Endothelial cell of umbilical vein (primary cell): Measurements from ENCODE around the gene TRMO. TPM values are rescaled to one million over a fixed set of nuclear protein-coding genes. Genes with fewer than 3 reads are reported as not detected.

Source experiments
- BruUV-seq: library from RNA; stranded (reverse); fragments of 400-500 nt; replicated peaks from 2 replicates; lab custom pipeline; 2021; lab: Mats Ljungman, UMichigan
- CTCF ChIA-PET: fragments of 300-600, 350-600 bp; sonication (Branson Sonifier 250); formaldehyde crosslinking; loops from one replicate; lab custom pipeline; 2021; ENCODE audit warnings: antibody characterized with exemption, inconsistent platforms; lab: Charles Lee
- POLR2A ChIA-PET: fragments of 300-600, 350-600 bp; sonication (Branson Sonifier 250); formaldehyde crosslinking; loops from one replicate; lab custom pipeline; 2021; ENCODE audit warnings: antibody characterized with exemption, inconsistent platforms; lab: Charles Lee
- DNase-seq: peaks from one replicate; pipeline ENCODE4 v3.0.0-alpha.2; 2011; ENCODE audit warnings: low read depth, low spot score
- FAIRE-seq: peaks from 2 replicates; lab custom pipeline; 2011; peaks lifted over from hg19 to GRCh38; lab: Jason Lieb, UNC
- H2AFZ ChIP-seq: 2 replicates; pipeline ENCODE4 v1.6.0; 2012; ENCODE audit warnings: low read depth, low read length, control low read depth, inconsistent platforms
- H3K27ac ChIP-seq: 2 replicates; pipeline ENCODE4 v1.5.1; 2011; ENCODE audit warnings: low read depth, mild to moderate bottlenecking, control low read depth, low read length, moderate library complexity; ENCODE audit not compliant: insufficient read depth
- H3K27me3 ChIP-seq, 2 experiments: 2 replicates each; pipeline versions ENCODE4 v1.6.0 to v1.6.1; 2011; ENCODE audit warnings: low read length in 2 of 2, mixed read lengths in 1 of 2; ENCODE audit not compliant: control insufficient read depth in 2 of 2, insufficient read depth in 2 of 2
- H3K36me3 ChIP-seq, 2 experiments: 2 replicates in 1 of 2; 3 replicates in 1 of 2; pipeline ENCODE4 v1.5.1; 2011; ENCODE audit warnings: low read length in 2 of 2, mild to moderate bottlenecking in 1 of 2, moderate library complexity in 1 of 2; ENCODE audit not compliant: control insufficient read depth in 2 of 2, insufficient read depth in 2 of 2; ENCODE audit errors: extremely low read depth in 1 of 2
- H3K4me1 ChIP-seq: 3 replicates; pipeline ENCODE4 v1.5.1; 2011; ENCODE audit warnings: mild to moderate bottlenecking, low read length; ENCODE audit not compliant: control insufficient read depth, insufficient read depth; ENCODE audit errors: extremely low read depth
- H3K4me2 ChIP-seq: 2 replicates; pipeline ENCODE4 v1.6.1; 2011; ENCODE audit warnings: low read length, control low read depth, mixed read lengths; ENCODE audit not compliant: insufficient read depth
- H3K4me3 ChIP-seq, 3 experiments: fragments of 200-600 bp in 1 of 3; sonication (generic), shearing (Covaris generic) in 1 of 3; replicated peaks in 1 of 3; 2 replicates each; pipeline ENCODE4 v1.5.1; 2011 to 2016; ENCODE audit warnings: control low read depth in 3 of 3, low read length in 3 of 3, mild to moderate bottlenecking in 2 of 3, inconsistent platforms in 1 of 3, low read depth in 1 of 3, moderate library complexity in 1 of 3; ENCODE audit not compliant: insufficient read depth in 1 of 3
- H3K79me2 ChIP-seq: 2 replicates; pipeline ENCODE4 v1.6.0; 2012; ENCODE audit warnings: low read length, inconsistent platforms; ENCODE audit not compliant: control insufficient read depth, insufficient read depth
- H3K9ac ChIP-seq: replicated peaks from 2 replicates; pipeline ENCODE3; 2011; ENCODE audit warnings: low read length, control low read depth; ENCODE audit not compliant: insufficient read depth; ENCODE audit errors: extremely low read depth
- H3K9me1 ChIP-seq: replicated peaks from 3 replicates; pipeline ENCODE4 v1.6.0; 2011; ENCODE audit warnings: mild to moderate bottlenecking, low read length; ENCODE audit not compliant: control insufficient read depth, insufficient read depth; ENCODE audit errors: extremely low read depth
- H3K9me3 ChIP-seq: replicated peaks from 2 replicates; pipeline ENCODE4 v1.5.1; 2012; ENCODE audit warnings: low read length, inconsistent platforms; ENCODE audit not compliant: control insufficient read depth, insufficient read depth
- H4K20me1 ChIP-seq: replicated peaks from 2 replicates; pipeline ENCODE3; 2011; ENCODE audit warnings: mild to moderate bottlenecking, low read length; ENCODE audit not compliant: control insufficient read depth, insufficient read depth; ENCODE audit errors: extremely low read depth
- CTCF ChIP-seq, 2 donors: IDR thresholded peaks; 1 replicate in 1 of 2; 2 replicates in 1 of 2; pipeline ENCODE4 v1.5.1; 2011; ENCODE audit warnings: low read length in 2 of 2, mild to moderate bottlenecking in 2 of 2, moderate library complexity in 2 of 2, control low read depth in 1 of 2, inconsistent platforms in 1 of 2, low read depth in 1 of 2; ENCODE audit not compliant: insufficient read depth in 1 of 2; ENCODE audit errors: extremely low read depth in 1 of 2
- EZH2 ChIP-seq: IDR thresholded peaks from 2 replicates; pipeline ENCODE4 v1.6.1; 2012; ENCODE audit warnings: borderline replicate concordance, low read depth, mild to moderate bottlenecking, moderate library complexity, low read length, inconsistent platforms; ENCODE audit not compliant: severe bottlenecking
- FOS ChIP-seq: IDR thresholded peaks from 2 replicates; pipeline ENCODE4 v1.6.1; 2011; ENCODE audit warnings: mild to moderate bottlenecking, low read length, moderate library complexity, borderline replicate concordance; ENCODE audit not compliant: insufficient read depth
- GATA2 ChIP-seq: IDR thresholded peaks from 2 replicates; pipeline ENCODE4 v1.7.0; 2011; ENCODE audit warnings: low read depth, mild to moderate bottlenecking, moderate library complexity, mixed read lengths, low read length; ENCODE audit not compliant: insufficient read length, insufficient read depth
- JUN ChIP-seq: IDR thresholded peaks from 2 replicates; pipeline ENCODE4 v1.6.1; 2011; ENCODE audit warnings: borderline replicate concordance, low read depth; ENCODE audit not compliant: insufficient read length, insufficient read depth
- MAX ChIP-seq: IDR thresholded peaks from 2 replicates; pipeline ENCODE4 v1.6.1; 2011; ENCODE audit not compliant: insufficient read depth, insufficient read length
- MYC ChIP-seq: IDR thresholded peaks from one replicate; pipeline ENCODE4 v1.6.1; 2011; ENCODE audit warnings: mild to moderate bottlenecking, low read depth, low read length
- POLR2A ChIP-seq: IDR thresholded peaks from 2 replicates; pipeline ENCODE4 v1.6.1; 2012; ENCODE audit warnings: low read depth, mild to moderate bottlenecking, control low read depth, low read length
- POLR2AphosphoS5 ChIP-seq: IDR thresholded peaks from 2 replicates; pipeline ENCODE4 v1.6.1; 2012; ENCODE audit warnings: low read depth, mild to moderate bottlenecking, control low read depth, low read length, moderate library complexity; ENCODE audit not compliant: insufficient read depth
- dilution Hi-C: fragments of 300-500 bp; cut with MboI; formaldehyde crosslinking; loops from one replicate; pipeline ENCODE4 v1.15.0; 2019; ENCODE audit warnings: low sequenced_read_pairs; ENCODE audit not compliant: extremely low pct_ligation_motif_present
- intact Hi-C: fragments of 100-400 bp; cut with micrococcal nuclease; formaldehyde crosslinking; loops from one replicate; pipeline ENCODE4 v1.10.0; 2022
- polyA plus RNA-seq, 4 experiments: library from polyadenylated mRNA; depleted of rRNA in 3 of 4; stranded (reverse) in 3 of 4; unstranded in 1 of 4; fragments of >200 nt; gene quantifications; 2 replicates each; pipeline versions ENCODE4 v1.2.1 to v1.2.3, GENCODE V29; 2011 to 2012; ENCODE audit warnings: missing spikeins in 1 of 4
- total RNA-seq: library from RNA; stranded (reverse); gene quantifications from 2 replicates; pipeline ENCODE4 v1.2.3, GENCODE V29; 2021

TRMO gene
- total and polyA plus RNA-seq, 2 donors (not counting 3 experiments of a cell fraction or from before 2014, with no cell fraction given), result 10.1 to 11.9 TPM

GRCh38 chr9:97863314-97863713 lies 59.0 kb downstream of the TRMO start:
- H3K4me3 ChIP-seq, result no peak overlapping the region
- H3K27me3 ChIP-seq, result peaks cover 38 to 53% of the 10 kb centered on the region in 2 experiments
- H3K36me3 ChIP-seq, result no peaks in the 10 kb centered on the region
- DNase-seq (no peak), FAIRE-seq (no peak)
- intact Hi-C loops, result no loop called here
- no peaks in the 10 kb centered on the region for H4K20me1 ChIP-seq
- CTCF ChIA-PET, result interaction anchor here (1.1 to 2.1 kb wide), 4 partner anchors 22 to 39 kb away, joined by 4 to 7 read pairs (median 5); no protein-coding TSS in a partner anchor
- no peak overlapping the region for H3K4me2 ChIP-seq
- POLR2A ChIA-PET, result no interaction called here
- no peaks in the 10 kb centered on the region for H3K79me2 ChIP-seq
- no peak overlapping the region for H3K9ac ChIP-seq
- H3K27ac ChIP-seq, result no peak overlapping the region
- no peaks in the 10 kb centered on the region for H3K9me1 ChIP-seq
- no peaks in the 10 kb centered on the region for H3K9me3 ChIP-seq
- no peak for TF ChIP-seq POLR2A
- no peak for TF ChIP-seq FOS
- no peak for TF ChIP-seq MYC
- TF ChIP-seq EZH2, result no peak
- TF ChIP-seq MAX, result no peak
- TF ChIP-seq JUN, result no peak
- TF ChIP-seq CTCF (IDR thresholded peaks at IDR 0.05; ENCODE audit: extremely low read depth in 1 of 2, insufficient read depth in 1 of 2, low read depth in 1 of 2, low read length in 2 of 2), result no peak
- TF ChIP-seq GATA2, result no peak
- no peak for TF ChIP-seq POLR2AphosphoS5
- no peaks in the 10 kb centered on the region for H3K4me1 ChIP-seq
- no TSS peak for BruUV-seq
- H2AFZ ChIP-seq, result no peak overlapping the region
- dilution Hi-C loops, result no loop called here
